Natural killer cell treated with Interleukin-12 subunit alpha and Interleukin-12 subunit beta and Interleukin-15 and Interleukin-18, amount 100 ng/mL, for 72 hours (primary cell): ENCODE data around the gene TMEM259. TPM values are rescaled to one million over a fixed set of nuclear protein-coding genes. Genes with fewer than 3 reads are reported as not detected.

ENCODE experiments used
- ATAC-seq, 2 donors: fragments of 150-1000 bp; cut with Tn5 transposase in 1 of 2; sonication (Bioruptor Pico), chemical (Tn5 transposase) in 1 of 2; 2 replicates each; pipeline ENCODE4 v1.10.0; 2021
- DNase-seq: peaks from one replicate; pipeline ENCODE4 v3.0.0; 2022; ENCODE audit warnings: low spot score
- H3K27ac Mint-ChIP-seq, 2 donors: 1 replicate in 1 of 2; 2 replicates in 1 of 2; pipeline ENCODE4 v1.8.0; 2022; ENCODE audit warnings: mixed read lengths in 2 of 2, mild to moderate bottlenecking in 1 of 2, moderate library complexity in 1 of 2
- H3K27me3 Mint-ChIP-seq, 2 donors: 1 replicate in 1 of 2; 2 replicates in 1 of 2; pipeline ENCODE4 v1.8.0; 2022; ENCODE audit warnings: mixed read lengths in 2 of 2
- H3K36me3 Mint-ChIP-seq: one replicate; pipeline ENCODE4 v1.8.0; 2022; ENCODE audit warnings: mixed read lengths
- H3K4me1 Mint-ChIP-seq, 2 donors: 1 replicate in 1 of 2; 2 replicates in 1 of 2; pipeline ENCODE4 v1.8.0; 2022; ENCODE audit warnings: low read depth in 2 of 2, mixed read lengths in 2 of 2, mild to moderate bottlenecking in 1 of 2
- H3K4me3 Mint-ChIP-seq: one replicate; pipeline ENCODE4 v1.8.0; 2022; ENCODE audit warnings: mixed read lengths
- H3K9me3 Mint-ChIP-seq: 2 replicates; pipeline ENCODE4 v1.8.0; 2022; ENCODE audit warnings: mixed read lengths
- total RNA-seq, 2 donors: library from RNA; stranded (reverse); gene quantifications; one replicate each; pipeline ENCODE4 v1.2.3, GENCODE V29; 2022

Gene TMEM259
- total RNA-seq, 2 donors from 2014 or later: 150 to 267 TPM

DNA sequence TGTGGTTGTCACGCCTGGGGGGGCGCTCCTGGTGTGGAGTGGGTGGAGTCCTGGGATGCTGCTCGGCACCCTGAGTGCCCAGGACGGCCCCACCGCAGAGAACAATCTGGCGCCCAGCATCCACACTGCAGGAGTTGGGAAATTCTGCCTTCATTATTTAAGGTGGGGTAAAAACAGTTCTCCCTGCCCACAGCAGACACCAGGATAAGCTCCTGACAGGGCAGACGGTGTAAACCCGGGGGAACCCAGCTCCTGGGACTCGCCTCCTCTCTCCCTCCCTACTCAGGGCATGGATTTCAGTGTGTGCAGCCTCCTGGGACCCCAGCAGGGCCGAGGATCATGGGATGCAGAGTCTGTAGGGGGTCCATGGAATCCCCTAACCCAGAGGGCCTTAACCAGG is 44.4 kb downstream of the TMEM259 start:
- no peak overlapping the region for H3K27ac Mint-ChIP-seq
- H3K9me3 Mint-ChIP-seq: no peaks in the 10 kb centered on the region
- no peaks in the 10 kb centered on the region for H3K36me3 Mint-ChIP-seq
- H3K4me3 Mint-ChIP-seq: no peak overlapping the region
- ATAC-seq (no peak), DNase-seq (no peak)
- no peaks in the 10 kb centered on the region for H3K4me1 Mint-ChIP-seq
- no peaks in the 10 kb centered on the region for H3K27me3 Mint-ChIP-seq

DNA sequence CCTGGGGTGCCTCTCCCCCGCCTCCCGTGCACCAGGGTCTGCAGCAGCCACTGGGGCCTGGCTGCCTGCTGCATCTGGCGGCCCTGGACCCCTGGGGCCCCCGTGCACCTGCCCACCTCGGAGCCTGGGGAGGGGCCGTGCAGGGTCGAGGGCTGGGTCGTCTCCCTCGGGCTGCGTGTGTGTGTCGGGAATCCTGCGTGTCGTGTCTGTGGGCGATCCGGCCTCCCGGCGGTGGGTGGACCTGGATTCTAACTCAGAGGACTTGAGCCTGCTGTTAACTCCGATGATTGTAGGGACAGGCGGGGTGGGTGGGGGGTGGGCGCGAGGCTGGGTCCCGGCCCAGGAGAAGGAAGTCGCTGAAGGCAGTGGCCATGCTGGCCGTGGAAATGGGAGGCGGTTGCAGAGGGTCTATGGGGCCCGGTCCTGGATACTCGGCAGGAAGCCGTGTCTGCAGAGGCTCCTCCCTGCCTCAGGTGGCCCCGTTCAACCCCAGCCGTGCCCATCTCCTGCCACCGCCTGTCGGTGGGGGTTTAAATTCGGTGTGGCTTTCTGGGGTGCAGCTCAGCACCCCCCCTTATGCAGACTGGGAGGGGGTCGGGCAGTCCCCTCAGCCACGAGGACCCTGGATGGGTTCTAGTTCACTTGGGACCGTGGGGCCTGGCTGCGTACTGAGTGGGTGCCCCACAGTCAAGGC is 46.2 kb downstream of the TMEM259 start:
- no peaks in the 10 kb centered on the region for H3K4me1 Mint-ChIP-seq
- H3K36me3 Mint-ChIP-seq: peaks cover 5% of the 10 kb centered on the region
- DNase-seq (no peak), ATAC-seq (peak in 1 of 2 donors; percentile 43)
- H3K27ac Mint-ChIP-seq: no peak overlapping the region
- no peaks in the 10 kb centered on the region for H3K9me3 Mint-ChIP-seq
- H3K4me3 Mint-ChIP-seq: no peak overlapping the region
- no peaks in the 10 kb centered on the region for H3K27me3 Mint-ChIP-seq

DNA sequence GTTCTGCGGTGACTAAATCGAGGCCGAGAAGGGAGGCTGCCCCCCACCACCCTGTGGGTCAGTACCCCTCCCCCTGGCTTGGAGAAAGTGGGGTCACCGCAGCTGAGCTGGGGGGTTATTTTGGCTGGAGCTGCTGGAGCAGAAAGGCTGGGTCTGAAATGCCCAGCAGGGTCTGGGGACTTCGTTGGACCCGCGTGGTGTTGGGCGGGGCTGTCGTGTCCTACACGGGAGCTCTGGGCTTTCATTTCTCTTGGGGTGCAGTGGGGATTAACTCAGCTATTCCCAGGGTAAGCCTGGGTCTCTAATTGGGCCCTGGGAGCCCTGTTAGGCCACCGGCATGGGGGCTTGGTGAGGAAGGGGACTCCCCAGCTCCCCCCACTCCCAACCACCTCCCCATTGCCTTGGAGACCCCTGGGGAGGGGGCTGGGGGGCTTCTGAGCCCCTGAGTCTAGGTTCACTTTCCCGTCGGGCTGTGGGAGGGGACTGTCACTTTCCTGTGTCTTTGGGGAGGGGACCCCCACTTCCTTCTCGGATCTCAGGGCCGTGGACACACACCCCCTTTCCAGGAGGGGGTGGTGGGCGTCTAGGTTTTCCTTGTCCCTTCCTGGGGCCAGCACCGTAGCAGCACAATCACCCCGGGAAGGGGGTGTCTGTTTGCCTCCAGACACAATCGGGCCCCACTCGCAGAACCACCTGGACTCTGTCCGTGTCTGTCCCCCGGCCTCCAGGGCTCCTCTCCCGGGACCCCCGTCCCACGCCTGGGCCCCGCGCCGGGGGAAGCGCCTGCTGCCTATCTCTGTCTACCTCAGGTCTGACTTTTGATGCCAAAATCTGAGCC is 47.0 kb downstream of the TMEM259 start:
- Mint-ChIP-seq H3K4me3 (no peak overlapping the region), H3K9me3 (no peaks in the 10 kb centered on the region), H3K36me3 (peaks cover 5% of the 10 kb centered on the region), H3K4me1 (no peaks in the 10 kb centered on the region), H3K27me3 (no peaks in the 10 kb centered on the region), H3K27ac (no peak overlapping the region)
- DNase-seq (no peak), ATAC-seq (no peak)

DNA sequence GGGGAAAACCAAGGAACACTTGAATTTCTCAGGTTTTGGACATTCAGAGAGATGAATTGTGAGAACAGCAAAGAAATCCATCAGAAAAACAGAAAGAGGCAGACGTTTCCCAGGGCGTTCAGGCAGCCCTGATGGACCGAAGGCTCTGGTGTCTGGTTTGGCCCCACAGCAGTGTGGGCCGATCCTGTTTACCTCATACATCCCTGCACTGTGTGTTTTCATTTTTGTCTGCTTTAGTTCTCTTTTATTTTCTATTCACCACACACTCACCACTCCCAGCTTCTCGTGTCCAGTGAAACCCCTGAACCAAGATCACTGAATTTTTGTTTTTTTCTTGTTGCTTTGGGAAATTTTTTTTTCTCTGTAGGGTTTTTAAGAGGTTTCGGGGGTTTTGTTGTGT is 48.6 kb downstream of the TMEM259 start:
- no peak overlapping the region for H3K4me3 Mint-ChIP-seq

DNA sequence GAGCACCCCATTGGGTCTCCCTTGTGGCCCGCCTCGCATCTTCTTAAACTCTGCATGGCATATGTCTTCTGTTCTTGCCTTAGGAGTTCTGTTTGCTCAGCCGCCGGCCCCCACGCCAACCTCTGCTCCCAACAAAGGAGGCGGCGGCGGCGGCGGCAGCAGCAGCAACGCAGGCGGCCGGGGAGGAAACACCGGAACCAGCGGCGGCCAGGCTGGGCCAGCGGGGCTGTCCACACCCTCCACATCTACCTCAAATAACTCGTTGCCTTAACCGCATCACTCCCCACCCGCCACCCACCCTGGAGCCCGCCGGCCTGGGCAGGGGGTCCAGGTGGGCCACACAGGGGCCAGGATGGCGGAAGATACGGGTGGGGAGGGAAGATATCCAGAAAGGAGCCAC is 49.1 kb downstream of the TMEM259 start:
- no peaks in the 10 kb centered on the region for H3K4me1 Mint-ChIP-seq
- DNase-seq (no peak), ATAC-seq (no peak)
- H3K27ac Mint-ChIP-seq: no peak overlapping the region
- no peaks in the 10 kb centered on the region for H3K9me3 Mint-ChIP-seq
- H3K36me3 Mint-ChIP-seq: peaks cover 5% of the 10 kb centered on the region
- no peak overlapping the region for H3K4me3 Mint-ChIP-seq
- H3K27me3 Mint-ChIP-seq: no peaks in the 10 kb centered on the region

More for the DNA sequence above, 48.6 kb downstream of the TMEM259 start:
- ATAC-seq (no peak), DNase-seq (no peak)
- Mint-ChIP-seq H3K4me1 (no peaks in the 10 kb centered on the region), H3K27me3 (no peaks in the 10 kb centered on the region), H3K9me3 (no peaks in the 10 kb centered on the region), H3K36me3 (peaks cover 5% of the 10 kb centered on the region), H3K27ac (no peak overlapping the region)

DNA sequence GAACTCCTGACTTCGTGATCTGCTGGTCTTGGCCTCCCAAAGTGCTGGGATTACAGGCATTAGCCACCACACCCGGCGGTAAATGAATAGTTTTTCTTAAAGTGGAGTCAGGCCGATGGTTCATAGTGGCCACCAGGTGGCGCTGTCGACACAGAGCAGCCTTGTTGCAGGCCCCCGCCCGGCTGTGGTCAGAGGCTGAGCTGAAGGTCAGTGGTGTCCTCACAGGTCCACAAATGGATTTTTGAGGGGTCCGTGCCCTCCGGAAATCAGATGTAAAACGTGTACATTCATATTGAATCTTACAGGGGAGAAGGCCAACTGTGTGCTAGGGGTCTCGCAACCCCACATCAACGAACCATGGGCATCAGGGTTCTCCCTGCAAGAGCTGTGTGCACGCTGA is 50.2 kb downstream of the TMEM259 start:
- DNase-seq: no peak
- no peak overlapping the region for H3K4me3 Mint-ChIP-seq
- peak overlapping the region in 1 of 2 donors; percentile 49 for H3K27ac Mint-ChIP-seq
- H3K9me3 Mint-ChIP-seq: no peaks in the 10 kb centered on the region
- no peak for ATAC-seq
- H3K36me3 Mint-ChIP-seq: peaks cover 5% of the 10 kb centered on the region
- no peaks in the 10 kb centered on the region for H3K27me3 Mint-ChIP-seq
- H3K4me1 Mint-ChIP-seq: no peaks in the 10 kb centered on the region

DNA sequence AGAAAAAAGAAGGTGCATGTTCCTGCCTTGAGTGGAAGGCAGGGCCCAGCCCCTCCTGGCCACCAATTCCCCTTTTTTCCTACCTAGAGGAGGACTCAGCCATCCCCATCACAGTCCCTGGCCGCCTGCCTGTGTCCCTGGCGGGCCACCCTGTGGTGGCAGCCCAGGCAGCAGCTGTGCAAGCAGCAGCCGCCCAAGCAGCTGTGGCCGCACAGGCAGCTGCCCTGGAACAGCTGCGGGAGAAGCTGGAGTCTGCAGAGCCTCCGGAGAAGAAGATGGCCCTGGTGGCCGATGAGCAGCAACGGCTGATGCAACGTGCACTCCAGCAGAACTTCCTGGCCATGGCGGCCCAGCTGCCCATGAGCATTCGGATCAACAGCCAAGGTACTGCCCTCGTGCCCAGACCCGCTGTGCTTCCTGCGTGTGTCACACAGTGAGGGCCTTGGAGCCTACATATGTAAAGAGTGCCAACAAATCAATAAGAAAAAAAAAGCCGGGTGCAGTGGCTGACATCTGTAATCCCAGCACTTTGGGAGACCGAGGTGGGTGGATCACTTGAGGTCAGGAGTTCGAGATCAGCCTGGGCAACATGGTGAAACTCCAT is 54.3 kb downstream of the TMEM259 start:
- DNase-seq: no peak
- Mint-ChIP-seq H3K27ac (no peak overlapping the region), H3K36me3 (peaks cover 5% of the 10 kb centered on the region), H3K9me3 (no peaks in the 10 kb centered on the region), H3K27me3 (no peaks in the 10 kb centered on the region), H3K4me3 (no peak overlapping the region), H3K4me1 (no peaks in the 10 kb centered on the region)
- ATAC-seq: no peak

DNA sequence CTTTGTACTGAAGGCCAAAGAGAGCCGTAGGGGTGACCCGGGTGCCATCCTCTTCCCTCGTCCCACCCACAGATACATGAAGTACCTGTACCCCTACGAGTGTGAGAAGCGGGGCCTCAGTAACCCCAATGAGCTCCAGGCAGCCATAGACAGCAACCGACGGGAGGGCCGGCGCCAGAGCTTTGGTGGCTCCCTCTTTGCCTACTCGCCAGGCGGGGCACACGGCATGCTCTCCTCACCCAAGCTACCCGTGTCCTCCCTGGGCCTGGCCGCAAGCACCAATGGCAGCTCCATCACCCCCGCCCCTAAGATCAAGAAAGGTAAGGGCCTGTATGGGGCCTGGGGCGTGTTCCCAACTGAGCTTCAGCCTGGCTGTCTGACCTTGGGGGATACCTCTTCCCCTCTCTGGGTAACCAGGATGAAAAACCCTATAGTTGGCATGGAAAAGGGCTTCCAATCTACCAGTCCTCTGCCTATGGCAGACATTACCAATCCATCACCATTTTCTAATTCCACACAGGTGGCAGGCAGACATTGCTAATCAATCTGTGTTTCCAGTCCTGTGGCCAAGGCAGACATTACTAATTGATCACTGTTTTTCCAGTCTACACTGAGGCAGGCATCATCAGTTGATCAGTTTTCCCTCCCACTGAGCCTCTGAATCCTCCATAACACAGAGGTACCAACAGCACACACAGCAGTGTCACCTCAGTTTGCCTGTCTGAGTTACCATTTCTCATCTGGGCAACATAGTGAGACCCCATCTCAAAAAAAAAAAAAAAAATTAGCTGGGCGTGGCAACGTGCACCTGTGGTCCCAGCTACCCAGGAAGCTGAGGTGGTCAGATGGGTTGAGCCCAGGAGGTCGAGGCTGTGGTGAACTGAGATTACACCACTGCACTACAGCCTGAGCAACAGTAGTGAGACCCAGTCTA is 55.9 kb downstream of the TMEM259 start:
- no peaks in the 10 kb centered on the region for H3K36me3 Mint-ChIP-seq
- no peak overlapping the region for H3K27ac Mint-ChIP-seq
- H3K4me1 Mint-ChIP-seq: no peaks in the 10 kb centered on the region
- no peaks in the 10 kb centered on the region for H3K9me3 Mint-ChIP-seq
- DNase-seq (no peak), ATAC-seq (peak in 1 of 2 donors; percentile 43)
- no peak overlapping the region for H3K4me3 Mint-ChIP-seq
- no peaks in the 10 kb centered on the region for H3K27me3 Mint-ChIP-seq

DNA sequence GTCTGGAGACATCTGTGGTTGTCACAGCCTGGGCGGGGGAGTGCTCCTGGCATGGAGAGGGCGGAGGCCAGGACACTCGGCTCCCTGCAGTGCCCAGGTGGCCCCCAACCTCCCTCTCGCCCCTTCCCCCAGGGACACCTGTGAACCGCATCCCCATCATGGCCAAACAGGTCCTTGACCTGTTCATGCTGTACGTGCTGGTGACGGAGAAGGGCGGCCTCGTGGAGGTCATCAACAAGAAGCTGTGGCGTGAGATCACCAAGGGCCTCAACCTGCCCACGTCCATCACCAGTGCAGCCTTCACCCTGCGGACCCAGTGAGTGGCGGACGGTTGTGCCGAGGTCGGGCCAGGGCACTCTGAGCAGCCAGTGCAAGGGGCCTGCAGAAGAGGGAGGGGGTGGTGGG is 56.8 kb downstream of the TMEM259 start:
- Mint-ChIP-seq H3K36me3 (no peaks in the 10 kb centered on the region), H3K27ac (no peak overlapping the region), H3K27me3 (no peaks in the 10 kb centered on the region), H3K4me3 (no peak overlapping the region), H3K9me3 (no peaks in the 10 kb centered on the region), H3K4me1 (no peaks in the 10 kb centered on the region)
- DNase-seq (no peak), ATAC-seq (no peak)

DNA sequence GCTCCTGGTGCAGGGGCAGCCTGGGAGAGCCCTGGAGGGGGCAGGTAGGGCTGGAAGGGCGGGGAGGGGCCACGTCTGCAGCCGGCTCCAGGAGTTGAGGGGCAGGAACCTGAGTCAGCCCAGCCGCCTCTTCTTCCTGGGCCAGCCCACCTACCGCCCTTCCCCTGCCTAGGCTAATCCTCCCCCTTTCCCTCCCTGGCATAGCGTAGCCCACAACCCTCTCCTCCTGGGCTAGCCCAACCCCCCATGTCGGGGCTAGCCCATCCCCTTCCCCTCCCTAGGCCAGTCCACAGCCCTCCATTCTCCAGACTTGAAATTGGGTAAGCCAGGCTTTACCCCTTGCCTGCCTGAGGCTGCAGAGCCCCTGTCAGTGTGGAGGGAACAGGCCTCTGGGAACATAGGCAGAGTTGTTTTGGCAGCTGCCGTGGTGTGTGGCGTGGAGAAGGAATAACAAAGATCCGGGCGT is 57.4 kb downstream of the TMEM259 start:
- Mint-ChIP-seq H3K9me3 (no peaks in the 10 kb centered on the region), H3K27ac (no peak overlapping the region), H3K4me1 (peaks cover 0 to 3% of the 10 kb centered on the region in 2 donors), H3K27me3 (no peaks in the 10 kb centered on the region), H3K4me3 (no peak overlapping the region), H3K36me3 (no peaks in the 10 kb centered on the region)
- DNase-seq: no peak
- no peak for ATAC-seq

DNA sequence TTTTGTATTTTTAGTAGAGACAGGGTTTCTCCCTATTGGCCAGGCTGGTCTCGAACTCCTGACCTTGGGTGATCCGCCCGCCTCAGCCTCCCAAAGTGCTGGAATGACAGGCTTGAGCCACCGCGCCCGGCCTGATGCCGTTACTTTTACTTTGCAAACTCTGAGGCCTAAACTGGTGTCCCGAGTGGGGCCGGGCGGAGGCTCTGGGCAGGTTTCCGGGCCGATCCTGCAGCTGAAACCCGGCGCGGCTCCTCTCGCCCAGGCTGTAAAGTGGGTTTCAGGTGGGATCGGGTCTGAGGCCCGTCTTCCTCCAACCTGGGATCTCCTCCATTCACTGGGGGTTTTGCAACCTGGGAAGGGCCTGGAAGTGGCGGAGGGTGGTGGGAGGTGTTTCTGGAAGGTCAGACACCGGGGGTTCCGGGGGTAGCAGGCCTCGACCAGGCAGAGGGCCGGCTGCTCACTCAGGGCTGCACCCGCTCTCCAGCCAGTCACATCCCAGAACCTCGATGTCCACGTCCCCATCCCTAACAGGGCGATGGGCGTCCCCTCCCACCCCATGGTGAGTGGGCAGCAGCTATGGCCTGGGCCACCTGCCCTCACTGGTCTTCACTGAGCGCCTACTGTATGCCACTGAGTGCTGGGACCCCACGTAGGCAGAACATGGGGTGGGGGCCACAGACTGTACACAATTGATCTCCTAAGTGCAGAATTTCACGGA is 58.1 kb downstream of the TMEM259 start:
- H3K4me3 Mint-ChIP-seq: no peak overlapping the region
- no peaks in the 10 kb centered on the region for H3K27me3 Mint-ChIP-seq
- no peak for DNase-seq
- no peaks in the 10 kb centered on the region for H3K9me3 Mint-ChIP-seq
- no peak for ATAC-seq
- peaks cover 0 to 3% of the 10 kb centered on the region in 2 donors for H3K4me1 Mint-ChIP-seq
- no peak overlapping the region for H3K27ac Mint-ChIP-seq
- no peaks in the 10 kb centered on the region for H3K36me3 Mint-ChIP-seq

DNA sequence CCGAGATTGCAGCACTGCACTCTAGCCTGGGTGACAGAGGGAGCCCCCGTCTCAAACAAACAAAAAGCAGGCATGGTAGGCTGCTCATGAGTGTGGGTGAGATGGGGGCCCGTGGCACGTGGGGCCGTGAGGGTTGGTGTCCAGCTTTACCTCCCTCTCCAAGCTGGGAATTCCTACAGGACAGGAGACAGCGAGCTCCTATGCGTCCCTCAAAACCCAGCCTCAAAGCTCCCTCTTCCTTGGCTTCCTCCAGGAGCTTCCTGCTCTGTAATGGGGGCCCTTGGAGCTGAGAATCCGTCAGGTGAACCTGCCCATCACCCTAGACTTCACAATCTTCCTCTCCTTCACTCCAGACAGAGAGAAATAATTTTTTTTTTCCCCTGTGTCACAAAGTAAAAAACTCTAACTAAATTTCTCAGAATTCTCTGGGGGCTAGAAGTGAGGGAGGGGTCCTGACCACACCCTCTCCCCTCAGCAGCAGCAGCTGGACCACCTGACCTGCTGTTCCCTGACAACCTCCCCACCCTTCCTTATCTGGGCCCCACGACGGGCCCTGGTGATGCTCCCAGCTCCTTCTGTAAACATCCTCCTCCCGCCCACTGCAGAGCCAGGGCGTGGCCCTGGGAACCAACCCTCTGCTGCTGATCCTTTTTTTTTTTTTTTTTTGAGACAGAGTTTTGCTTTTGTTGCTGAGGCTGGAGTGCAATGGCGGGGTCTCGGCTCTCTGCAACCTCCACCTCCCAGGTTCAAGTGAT is 58.9 kb downstream of the TMEM259 start:
- Mint-ChIP-seq H3K4me1 (peaks cover 0 to 3% of the 10 kb centered on the region in 2 donors), H3K4me3 (no peak overlapping the region), H3K9me3 (no peaks in the 10 kb centered on the region), H3K27ac (no peak overlapping the region), H3K36me3 (no peaks in the 10 kb centered on the region), H3K27me3 (no peaks in the 10 kb centered on the region)
- no peak for DNase-seq
- no peak for ATAC-seq
